Stimulated activated CD8-positive, alpha-beta memory T cell treated with anti-CD3 and anti-CD28 coated beads, Interleukin-7, amount 100 ng/mL, for 24 hours (primary cell): Measurements from ENCODE around the gene IRF6.

Source experiments
- DNase-seq: peaks from one replicate; pipeline ENCODE4 v3.0.0-alpha.2; 2020; ENCODE audit warnings: low read depth

Gene IRF6

DNA sequence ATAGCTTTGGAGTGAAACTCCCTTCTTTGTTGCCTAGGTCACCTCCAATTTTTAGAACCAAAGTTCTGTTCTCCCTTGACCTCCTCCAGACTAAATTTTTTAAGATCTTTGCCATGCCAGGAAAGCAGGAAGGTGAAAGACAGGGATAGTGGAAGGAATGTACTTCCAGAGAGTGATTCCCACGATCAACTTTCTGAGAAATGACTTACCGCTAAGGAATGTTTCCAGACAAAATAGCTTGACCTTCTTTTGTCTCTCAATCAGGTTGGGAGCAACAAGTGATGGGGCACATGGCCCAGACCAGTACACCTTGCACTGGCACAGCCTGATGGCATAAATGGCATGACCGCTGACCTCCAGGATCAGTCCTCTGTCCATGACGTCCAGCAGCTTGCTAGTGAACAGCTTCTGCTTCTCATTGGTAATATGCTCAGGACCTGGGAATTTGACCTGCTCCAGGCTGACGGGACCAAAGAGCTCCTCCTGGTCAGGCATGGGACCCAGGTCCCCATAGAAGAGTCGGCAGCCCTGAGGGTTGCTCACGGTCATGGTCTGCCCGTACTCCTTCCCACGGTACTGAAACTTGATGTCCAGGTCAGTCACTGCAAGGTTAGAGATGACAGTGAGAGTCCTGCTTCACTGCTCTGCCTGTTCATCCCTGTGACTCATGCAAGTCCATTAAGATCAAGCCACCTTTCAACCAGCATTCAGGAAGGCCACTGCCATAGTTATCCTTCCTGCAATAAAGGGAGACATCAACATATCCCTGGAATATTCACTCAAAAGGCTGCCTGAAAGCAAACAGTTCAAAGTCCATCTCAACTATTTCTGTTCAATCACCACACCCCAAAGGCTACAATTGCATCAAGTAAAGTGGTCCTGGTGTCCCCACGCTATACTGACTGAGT lies 15.4 kb downstream of the IRF6 start:
- no peak for DNase-seq

DNA sequence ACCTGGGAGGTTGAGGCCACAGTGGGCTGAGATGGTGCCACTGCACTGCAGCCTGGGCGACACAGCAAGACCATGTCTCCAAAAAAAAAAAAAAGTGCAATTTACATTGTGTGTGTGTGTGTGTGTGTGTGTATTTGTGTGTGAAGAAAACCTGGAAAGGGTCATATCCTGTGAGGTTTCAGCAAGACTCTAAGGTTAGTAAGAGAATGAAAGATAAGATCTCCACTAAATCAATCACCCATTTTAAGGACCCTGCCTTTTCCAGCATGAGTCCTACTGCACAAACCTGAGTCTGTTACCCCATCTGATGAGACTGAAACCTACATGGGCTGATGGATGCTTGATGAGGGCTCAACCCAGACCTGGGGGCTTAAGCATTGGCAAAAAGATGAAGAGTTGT lies 16.7 kb downstream of the IRF6 start:
- no peak for DNase-seq

DNA sequence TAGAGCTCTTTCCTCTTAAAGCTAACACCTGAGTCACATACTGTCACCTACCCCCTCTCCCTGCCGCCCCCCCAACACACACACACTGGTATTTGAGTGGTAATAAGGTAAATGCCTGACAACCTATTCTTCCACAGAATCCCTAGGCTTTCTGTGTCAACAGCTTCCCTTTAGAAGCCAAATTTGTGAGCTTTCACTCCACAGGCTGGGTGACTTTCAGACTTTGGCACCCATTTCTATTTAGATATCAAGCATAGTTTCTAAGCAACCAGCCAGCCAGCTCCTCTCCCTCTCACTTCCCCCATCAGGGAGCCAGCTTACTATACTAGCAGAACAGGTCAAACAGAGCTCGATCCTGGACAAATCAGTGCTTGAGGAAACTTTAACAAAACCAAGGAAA lies 18.4 kb downstream of the IRF6 start:
- no peak for DNase-seq

DNA sequence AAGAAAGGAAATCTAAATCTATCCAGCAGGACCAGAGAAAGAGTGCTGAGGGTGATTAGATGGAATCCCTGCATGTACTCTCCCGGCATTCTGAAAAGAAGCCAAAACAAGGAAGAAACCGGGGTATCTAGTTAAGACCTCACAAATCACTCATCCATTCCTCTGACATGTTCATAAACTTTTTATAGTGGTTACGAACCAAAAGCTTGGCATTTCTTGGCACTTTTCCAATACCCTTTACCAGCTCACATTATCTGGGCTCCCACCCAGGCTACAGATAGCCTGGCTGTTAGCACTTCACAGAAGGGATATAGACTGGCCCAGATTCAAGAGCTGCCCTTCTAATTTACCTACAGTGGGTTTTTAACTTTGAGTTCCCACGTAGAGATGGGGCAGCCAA lies 19.8 kb downstream of the IRF6 start:
- DNase-seq, result no peak

DNA sequence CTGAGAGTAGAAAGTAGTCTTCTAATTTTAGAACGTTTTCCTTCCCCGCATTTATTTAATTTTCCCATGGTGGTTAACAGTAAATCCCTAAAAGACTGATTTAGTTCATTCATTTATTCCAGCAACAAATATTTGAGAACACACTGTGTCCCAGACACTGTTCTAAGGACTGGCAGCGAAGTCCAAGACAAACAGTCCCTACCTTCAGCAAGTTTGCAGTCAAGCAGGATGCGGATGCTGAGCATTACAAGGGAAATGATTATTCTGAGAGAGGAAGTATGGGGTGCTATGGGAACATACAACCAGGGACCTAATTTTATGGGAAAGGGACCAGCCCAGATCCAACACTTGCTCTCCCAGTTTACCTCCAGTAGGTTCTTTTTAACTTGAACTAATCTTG lies 20.4 kb downstream of the IRF6 start:
- no peak for DNase-seq

DNA sequence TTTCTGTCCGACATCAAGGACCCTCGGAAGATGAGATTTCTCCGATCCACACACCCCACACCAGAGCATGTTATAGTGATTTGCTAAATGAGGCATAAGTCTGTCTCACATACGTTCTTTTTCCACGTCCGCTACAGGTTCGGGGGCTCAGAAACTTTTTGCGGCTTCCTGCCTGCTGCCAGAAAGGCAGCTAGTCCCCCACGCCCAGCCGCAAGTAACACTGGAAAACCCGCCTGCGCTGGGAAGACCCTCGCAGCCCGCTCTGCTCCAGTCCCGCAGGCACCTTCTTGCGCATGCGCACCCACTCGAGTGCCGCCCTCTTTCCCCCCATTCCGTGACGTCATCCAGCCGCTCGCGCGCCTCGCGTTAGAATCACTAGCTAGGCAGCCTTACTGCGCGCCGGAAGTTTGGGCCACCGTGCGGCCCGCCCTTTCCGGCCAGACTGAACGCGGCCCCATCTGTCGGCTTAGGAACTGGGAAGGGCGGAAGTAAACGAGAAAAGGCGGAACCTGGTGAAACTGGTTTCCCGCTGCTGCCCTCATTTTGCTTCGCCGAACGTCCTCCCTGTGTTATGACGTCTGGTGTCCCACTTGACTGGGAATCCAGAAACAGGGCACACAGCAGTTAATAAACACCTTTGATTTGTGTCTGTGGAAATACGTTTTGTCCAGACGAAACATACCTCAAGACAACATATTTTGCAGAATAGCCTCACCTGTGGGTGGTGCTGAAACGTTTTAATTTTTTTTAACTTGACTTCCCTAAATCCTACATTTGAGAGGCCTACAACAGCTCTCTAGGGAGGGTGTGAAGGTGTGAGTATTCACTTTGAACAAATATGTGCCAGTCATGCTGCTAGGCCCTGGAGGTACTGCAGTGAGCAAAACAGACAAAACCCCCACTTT lies 21.4 kb downstream of the IRF6 start, which contains the start of gene C1orf74:
TSS of gene C1orf74 (minus strand) at position 295 of the 905 bp plus-strand sequence. CDS start 925 bp downstream, outside the sequence.
- DNase-seq, result peak; percentile 99

DNA sequence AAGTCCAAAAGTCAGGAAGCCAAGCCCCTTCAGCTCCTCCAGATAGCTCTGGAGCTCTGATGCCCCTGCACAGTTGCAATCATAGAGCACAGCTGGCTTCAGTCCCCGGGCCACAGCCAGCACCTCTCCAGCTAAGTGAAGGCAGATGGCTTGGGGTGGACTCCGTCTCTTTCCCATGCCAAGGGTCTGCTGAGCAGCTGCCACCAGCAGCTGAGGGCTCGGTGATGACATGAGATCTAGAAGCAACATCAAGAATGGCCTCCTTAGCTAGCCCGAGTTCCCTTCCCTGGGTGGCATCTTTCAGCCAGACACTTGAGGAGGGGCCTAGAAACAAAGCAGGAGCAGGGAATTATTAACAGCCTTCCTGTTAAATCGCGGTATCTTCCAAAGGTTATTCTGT lies 22.6 kb downstream of the IRF6 start:
- no peak for DNase-seq

DNA sequence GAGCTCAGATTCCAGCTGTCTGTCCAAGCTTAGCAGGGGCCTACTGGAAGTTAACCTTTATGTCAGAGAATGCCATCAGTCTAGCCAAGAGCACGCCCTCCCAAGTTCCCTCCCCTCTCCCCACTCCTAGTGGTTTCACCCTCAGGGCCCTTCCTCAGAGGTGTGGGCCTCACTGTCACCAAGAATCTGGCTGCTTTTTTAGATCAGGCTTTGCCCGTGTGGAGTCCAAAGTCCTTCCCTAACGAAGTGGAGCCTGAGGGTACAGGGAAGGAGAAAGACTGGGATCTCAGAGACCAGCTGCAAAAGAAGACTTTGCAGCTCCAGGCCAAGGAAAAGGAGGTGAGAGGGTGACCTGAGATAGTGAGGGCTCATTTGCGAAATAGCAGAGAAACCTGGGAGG lies 25.7 kb downstream of the IRF6 start:
- no peak for DNase-seq

DNA sequence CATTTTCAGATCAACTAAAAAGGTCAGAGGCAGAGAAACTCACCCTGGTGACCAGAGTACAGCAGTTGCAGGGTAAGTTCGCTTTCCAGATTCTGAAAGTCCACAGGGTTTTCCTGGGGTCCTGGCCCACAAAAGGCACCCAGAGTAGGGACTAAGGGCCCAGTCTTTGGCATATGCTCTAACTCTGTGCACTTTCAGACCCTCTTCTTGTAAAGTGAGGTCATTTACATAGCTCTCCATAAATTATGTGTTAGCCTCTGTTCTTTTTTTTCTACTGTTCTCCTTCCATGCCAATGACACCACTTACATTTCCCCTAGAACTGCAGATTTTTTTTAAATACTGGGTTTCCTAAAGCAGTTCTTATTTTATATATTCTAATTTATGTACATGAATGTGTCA lies 27.8 kb downstream of the IRF6 start:
- DNase-seq, result no peak

DNA sequence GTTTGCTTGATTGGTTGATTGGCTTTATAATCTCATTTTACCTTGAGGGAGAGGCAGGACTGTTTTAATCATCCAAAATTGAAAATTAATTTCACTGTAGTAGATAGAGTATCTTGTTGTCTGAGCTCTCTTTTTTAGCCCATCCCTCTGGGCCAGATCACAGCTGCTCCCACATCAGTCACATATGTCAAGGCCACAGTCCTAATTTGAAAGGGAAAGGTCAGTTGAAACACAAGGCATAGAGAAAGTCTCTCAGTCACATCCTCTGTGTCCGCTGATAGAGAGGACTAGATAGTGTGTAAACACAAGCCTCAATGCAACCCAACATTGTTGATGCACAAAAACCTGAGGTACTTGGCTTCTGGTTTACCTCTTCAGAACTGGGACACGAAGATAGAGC lies 28.4 kb downstream of the IRF6 start:
- DNase-seq, result no peak

DNA sequence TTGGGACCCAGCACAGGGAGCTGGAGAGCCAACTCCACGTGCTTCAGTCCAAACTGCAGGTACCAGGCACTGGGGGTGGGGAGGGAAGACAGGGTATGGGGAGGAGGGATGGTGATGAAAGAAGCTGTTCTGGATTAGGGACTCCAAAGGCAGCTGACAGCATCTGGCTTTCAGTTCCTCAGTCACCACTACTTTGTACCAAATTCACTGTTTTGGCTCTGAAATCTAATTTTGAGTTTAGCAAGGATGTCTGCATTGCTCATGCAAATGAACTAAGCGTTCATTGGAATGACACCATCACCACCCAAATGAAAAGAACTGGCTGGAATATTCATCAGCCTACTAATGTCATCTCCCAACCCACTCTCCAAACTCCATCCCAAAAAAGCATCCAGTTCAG lies 30.3 kb downstream of the IRF6 start:
- DNase-seq, result no peak

DNA sequence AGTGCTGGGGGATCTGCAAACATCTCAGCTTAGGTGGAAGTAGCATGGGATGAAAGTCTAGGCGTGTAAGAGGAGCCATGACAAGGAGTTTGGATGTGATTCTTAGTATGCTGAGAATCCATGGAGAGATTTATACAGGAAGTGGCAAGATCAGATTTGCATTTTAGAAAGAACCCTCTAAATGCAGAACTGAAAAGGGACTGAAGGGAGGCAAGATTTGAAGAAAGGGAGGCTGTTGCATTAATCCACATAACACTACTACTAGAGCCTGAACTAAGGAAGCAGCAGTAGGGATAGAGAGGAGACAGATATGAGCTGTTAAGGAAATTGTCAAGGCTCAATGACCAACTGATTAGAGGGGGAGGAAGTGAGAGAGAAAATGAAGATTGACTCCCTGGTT lies 31.4 kb downstream of the IRF6 start:
- no peak for DNase-seq

DNA sequence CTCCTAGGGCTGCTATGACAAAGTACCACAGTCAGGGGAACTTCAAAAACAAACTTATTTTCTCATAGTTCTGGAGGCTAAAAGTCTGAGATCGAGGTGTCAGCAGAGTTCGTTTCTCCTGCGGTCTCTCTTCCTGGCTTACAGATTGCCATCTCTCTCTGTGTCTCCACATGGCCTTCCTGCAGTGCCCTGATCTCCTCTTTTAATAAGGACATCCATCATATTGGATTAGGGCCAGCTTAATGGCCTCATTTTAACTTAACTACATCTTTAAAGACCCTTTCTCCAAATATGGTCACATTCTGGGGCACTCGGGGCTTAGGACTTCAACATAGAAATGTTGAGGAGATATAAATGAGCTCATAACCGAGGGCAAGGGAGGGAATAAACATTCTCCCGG lies 33.8 kb downstream of the IRF6 start:
- no peak for DNase-seq

DNA sequence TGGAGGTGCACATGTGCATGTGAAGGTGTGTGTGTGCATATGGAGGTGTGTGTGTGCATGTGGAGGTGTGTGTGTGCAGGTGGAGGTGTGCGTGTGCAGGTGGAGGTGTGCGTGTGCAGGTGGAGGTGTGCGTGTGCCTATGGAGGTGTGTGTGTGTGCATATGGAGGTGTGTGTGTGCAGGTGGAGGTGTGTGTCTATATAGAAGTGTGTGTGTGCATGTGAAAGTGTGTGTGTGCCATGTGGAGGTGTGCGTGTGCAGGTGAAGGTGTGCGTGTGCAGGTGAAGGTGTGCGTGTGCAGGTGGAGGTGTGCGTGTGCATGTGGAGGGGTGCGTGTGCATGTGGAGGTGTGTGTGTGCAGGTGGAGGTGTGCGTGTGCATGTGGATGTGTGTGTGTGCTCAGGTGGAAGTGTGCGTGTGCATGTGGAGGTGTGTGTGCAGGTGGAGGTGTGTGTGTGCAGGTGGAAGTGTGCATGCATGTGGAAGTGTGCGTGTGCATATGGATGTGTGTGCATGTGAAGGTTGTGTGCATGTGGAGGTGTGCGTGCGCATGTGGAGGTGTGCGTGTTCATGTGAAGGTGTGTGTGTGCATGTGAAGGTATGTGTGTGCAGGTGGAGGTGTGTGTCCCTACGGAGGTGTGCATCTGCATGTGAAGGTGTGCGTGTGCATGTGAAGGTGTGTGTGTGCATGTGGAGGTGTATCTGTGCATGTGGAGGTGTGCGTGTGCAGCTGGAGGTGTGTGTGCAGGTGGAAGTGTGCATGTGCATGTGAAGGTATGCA lies 35.1 kb downstream of the IRF6 start:
- DNase-seq, result no peak

DNA sequence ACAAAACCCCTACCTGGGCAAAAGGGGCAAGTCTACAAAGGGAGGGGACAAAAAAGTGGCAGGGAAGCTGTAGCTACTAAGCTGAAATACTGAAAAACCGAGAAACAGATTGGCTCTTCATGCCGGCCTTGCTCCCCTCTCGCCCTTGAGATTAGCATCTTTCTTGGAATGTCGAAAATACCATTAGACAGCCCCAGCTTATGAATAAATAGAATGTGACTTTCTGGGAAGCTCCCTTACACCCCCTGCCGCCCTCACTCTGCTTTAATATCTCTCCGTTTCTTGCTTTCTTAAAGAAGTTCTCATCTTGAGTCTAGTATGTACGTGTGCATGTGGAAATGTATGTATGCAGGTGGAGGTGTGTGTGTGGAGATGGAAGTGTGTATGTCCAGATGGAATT lies 36.0 kb downstream of the IRF6 start:
- DNase-seq, result no peak

DNA sequence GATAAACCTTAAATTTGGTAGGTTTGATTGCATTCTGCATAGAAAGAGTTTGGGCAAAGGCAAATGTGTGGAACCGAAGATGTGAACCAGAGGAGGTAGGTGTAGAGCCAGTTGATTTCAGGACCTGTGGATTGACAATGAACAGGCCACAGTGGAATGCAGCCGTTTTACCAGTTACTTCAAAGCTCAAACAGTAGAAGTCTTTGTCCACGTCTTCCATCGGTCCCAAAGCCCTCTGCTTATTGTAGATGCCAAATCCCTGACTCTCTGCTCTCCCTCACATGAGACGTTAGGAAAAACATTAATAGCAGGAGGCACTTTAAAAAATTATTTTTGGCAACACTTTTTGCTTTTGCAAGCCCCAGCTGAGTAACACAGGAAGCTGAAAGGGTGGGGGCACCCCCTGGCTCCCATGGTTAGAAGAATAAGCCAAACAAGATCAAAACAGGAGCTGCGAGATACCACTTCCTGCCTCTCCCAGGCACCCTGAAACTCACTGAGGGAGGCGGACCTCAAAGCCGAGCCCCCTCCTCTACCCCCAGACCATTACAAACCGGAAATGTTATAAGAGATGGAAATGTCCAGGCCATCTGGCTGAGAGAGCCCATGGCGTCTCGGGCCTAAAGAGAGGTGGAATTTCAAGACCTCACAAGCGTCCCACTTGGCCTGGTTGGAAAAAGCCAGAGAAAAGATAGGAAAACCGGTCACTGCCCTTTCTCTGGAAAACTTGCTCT lies 36.6 kb downstream of the IRF6 start:
- DNase-seq, result peak; percentile 51

DNA sequence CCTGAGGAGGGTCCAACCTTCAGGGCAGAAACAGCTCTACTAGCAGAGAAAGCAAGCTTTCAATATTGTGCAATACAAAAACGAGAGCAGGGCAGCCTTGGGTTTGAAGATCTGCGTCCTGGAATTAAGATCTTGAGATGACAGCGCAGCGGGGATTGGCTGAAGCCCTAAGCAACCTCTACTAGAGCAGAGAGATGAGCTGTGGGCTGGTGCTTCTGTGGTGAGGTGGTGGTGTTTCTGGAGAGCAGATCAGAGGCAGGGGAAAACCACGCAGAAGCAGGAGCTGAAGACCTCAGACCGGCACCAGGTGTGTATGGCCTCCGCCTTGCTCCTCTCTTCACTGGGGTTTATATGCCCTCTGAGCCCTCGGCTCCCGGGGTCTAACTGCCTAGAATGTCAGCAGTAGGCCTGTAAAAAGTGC lies 37.6 kb downstream of the IRF6 start:
- peak; percentile 52 for DNase-seq

DNA sequence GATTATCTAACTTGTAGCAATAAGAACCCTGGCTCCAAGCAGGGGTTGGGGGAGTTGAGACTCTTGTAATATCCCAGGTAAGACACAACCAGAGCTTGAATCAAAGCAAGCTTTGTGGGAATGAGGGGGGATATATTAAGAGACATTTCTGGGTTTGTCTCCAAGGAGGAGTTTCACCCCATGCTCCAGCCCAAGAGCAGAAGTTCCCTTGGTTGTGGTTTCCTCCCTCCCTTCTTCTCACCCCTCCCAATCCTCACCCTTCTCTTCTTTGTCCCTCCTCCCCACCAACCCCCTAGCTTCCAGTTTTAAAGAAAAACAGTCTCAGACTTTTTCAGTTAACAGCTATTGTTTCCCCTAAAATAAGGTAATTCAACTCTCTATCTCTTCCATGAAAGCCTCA lies 38.2 kb downstream of the IRF6 start:
- no peak for DNase-seq

DNA sequence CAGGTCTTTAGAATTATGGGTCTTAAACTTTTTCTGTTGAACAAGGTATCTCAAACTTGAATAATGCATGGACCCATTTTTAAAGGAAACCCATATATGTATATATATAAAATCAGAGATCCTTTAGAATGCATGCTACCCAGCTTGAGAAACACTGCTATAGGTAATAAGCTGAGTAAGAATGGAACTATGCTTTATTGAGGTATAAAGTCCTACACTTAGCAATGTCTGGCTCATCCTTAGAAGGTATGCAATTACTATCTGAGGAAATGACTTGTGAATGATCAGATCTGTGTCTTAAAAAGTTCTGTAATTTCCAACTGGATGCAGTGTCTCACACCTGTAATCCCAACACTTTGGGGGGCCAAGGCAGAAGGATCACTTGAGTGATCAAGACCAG lies 38.8 kb downstream of the IRF6 start:
- DNase-seq, result no peak

DNA sequence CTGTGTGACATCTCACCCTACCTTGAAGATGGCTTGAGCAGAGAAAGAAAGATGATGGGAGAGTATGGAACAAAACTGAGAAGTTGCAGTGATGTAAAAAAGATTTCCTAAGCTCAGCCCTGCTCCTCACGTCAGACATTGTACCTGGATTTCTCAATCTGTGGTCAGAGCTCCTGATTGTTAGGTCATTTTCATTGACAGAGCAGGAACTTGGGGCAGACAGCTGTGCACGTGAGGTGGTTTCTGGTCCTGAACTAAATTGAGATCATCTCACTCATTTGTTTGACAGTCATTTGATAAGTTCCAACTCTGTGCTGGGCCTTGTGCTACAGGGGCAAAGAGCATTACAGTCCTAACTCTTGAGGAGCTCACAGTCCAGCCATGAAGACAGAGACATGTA lies 39.9 kb downstream of the IRF6 start:
- no peak for DNase-seq

DNA sequence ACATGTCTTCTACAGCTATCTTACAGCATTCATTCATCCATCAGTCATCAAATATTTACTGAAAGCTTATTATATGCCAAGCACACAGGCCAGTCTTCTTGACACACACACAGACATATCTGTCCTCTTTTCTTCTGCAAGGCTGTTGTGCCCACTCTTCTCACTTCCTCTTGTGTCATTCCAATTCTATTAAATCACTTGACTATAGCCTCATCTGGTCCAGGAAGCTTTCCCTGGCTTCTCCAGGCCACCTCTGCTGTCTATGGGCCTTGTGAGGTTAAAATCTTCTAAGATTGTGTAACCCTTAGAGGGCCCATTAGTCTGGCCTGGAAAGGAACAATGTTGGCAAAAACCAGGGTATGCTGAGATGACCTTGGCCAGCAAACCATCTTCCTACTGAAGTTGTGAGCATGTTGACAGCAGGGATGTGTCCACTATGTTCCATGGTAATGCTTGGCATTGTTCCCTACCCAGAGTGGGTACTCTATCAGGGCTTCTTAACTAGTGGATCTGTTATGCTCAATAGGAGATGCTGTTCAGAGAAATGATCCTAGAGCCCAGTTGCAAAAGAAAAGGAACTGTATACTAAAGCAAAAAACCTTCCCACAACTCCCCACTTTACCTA lies 44.8 kb downstream of the IRF6 start:
- DNase-seq, result no peak
